Stimulated activated CD4-positive, alpha-beta T cell treated with anti-CD3 and anti-CD28 coated beads, Interleukin-1b, Interleukin-23, amount 100 ng/mL, for 48 hours (primary cell): ENCODE measurements around the gene POMGNT2.

ENCODE experiments used
- DNase-seq: peaks from one replicate; pipeline ENCODE4 v3.0.0-alpha.2; 2020

The POMGNT2 gene

GRCh38 chr3:43098761-43099160, 7.1 kb downstream of the POMGNT2 start:
- DNase-seq, result no peak

DNA sequence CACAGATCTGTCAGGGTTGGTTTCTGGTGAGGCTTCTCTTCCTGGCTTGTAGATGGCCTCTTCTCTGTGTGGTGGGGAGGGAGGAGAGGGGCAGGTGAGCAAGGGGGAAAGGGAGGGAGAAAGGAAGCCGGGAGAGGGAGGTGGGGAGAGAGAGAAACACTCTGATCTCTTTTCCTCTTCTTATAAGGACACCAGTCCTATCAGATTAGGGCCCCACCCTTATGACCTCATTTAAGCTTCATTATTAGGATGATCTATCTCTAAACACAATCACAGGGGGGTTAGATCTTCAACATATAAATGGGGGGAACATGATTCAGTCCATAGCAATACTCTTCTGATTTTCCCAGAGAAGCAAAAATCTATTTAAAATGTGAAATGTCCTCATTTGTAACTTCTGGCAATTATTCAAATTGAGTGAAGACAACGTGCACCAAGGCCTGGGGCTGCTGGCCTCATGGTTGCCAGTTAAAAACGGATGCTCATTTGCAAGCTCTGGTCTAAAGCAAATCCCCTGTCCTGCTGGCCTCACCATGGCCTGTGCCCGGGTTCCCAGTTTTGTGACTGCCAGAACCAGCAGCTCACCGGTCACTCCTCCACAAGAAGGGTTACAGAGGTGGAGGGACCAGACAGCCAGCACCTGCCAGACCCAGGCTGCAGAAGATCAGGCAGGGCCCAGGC, 8.3 kb downstream of the POMGNT2 start:
- no peak for DNase-seq

DNA sequence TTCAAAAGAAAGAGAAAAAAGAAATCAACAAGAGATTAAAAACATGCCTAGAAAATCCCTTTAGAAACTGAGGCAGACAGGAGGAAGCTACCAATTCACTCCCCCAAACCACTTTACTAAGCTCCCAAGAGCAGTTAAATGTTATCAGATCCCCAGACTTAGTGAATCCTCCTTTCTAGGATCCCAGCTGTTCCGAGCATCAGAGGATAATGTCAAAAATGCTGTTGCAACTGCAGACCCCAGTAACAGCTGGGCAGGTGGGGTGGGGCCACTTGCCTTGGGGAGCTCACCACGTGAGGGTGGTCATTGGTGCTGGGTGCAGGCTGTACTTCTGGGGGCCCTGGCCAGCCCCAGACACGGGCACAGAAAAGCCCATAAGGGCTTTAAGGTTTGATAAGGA, 9.1 kb downstream of the POMGNT2 start:
- no peak for DNase-seq

DNA sequence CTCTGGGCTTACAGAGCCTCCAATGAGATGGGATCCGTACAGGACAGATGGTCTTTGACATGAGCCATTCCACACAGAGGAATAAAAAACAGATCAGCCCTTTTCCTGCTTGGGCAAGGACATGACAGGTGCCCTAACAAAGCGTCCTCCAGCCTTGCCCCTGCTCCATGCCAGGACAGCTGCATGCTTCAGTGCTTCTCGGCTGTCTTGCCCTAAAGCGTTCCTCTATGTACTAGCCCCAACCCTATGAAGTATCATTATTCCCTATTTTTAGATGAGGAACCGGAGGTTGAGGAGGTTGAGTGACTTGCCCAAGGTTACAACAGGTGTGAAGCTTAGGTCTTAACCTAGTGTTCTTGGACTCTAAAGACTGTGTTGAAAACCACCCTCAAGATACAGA, 10.5 kb downstream of the POMGNT2 start:
- DNase-seq, result no peak

DNA sequence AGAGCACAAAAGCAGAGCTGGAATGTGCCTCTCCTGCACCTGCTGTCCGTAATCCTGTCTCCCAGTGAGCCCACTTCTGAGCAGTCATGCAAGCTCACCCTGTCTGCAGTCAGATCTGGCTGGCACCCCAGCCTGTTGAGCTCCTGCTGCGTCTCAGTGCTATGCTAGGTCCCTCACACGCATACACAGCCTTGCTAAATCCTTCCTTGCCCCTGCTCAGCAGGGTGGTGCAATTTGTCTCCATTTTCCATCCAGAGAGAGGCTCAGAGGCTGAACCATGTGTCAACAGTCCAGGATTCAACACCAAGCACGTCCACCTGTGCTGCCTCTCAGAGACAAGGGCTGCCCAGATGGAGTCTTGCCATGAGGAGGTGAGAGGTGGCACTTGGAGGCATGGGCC, 11.0 kb downstream of the POMGNT2 start:
- DNase-seq, result no peak

DNA sequence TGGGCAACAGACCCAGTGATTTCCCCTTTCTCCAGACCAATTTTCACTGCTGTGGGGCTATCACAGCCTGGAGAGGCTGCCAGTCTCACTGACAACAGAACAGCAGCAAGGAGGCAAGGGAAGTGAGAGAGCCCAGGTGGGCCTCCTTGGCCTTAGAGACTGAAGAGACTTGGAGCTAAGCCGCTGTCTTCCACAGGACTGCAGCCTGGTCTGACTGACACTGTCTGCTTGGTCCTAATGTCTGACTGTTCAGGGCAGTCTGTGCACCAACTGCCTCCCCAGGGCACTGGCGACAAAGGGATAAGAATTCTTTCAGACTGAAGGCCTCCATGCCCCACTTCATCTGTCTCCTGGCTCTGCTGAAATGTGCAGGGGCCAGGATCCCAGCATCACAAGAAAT, 11.5 kb downstream of the POMGNT2 start:
- DNase-seq, result no peak

- DNase-seq, result no peak
Observed at GRCh38 chr3:43093974-43094373, 11.9 kb downstream of the POMGNT2 start.

GRCh38 chr3:43093006-43093405, 12.9 kb downstream of the POMGNT2 start:
- DNase-seq, result no peak

- no peak for DNase-seq
Observed at GRCh38 chr3:43091481-43091880, 14.4 kb downstream of the POMGNT2 start.

DNA sequence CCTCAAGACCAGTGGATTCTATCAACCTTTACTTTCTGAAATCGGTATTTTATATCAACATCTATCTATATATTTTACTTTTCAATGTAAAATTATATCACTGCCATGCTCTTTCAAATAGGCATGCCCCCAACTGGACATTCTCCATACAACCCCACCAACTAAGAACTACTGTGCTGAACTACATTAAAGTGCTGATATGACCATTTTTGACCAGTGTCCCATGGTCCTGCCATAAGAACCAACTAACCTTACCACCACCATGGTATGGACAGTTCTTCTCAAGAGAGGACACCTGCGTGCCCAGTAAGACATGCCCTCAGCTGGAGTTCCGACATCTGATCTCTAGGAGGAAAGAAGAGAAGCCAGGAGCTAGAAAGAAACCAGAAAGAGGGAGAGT, 15.6 kb downstream of the POMGNT2 start:
- DNase-seq, result no peak

DNA sequence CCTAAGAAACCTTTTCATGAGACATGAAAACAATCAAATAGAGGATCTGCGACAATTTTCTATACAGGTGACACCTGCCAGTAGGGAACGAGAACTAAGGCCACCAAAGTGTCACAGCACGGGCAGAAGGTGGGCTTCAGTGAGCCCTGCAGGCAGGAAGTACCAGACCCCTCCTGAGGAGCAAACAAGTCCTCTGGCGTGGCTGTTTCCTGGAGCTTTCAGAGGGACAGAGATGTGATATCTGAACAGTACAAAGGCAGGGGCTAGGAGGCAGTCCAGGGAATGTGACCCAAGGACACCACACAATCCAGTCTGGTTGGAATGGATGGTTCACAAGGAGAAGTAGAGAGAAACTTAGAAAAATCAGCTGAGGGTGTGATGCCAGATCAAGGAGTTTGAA, 16.8 kb downstream of the POMGNT2 start:
- DNase-seq, result no peak

GRCh38 chr3:43087249-43087776, 18.6 kb downstream of the POMGNT2 start:
- no peak for DNase-seq

- DNase-seq, result no peak
Observed at GRCh38 chr3:43086460-43087165, 19.3 kb downstream of the POMGNT2 start.

DNA sequence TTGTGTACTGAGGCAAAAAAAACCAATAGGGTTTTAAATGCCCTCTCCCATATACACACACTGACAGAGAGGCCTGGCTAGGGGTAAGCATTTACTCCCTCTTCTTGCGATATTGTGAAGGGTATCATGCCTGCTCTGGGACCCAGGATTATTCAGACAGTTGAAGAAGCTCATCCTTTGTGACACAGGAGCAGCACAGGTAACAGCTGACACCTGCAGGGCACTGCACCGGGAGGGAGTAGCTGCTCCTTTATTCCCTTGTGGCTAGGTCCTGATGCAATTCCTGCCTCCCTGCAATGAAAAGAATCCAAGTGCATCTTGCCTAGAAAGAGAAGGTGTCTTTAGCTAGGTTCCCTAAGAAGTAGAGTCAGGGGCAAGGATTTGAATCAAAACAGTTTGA, 23.4 kb downstream of the POMGNT2 start:
- no peak for DNase-seq

GRCh38 chr3:43081796-43082195, 24.1 kb downstream of the POMGNT2 start:
- no peak for DNase-seq

GRCh38 chr3:43080726-43081568, 24.9 kb downstream of the POMGNT2 start:
- DNase-seq, result no peak

GRCh38 chr3:43079536-43080332, 26.1 kb downstream of the POMGNT2 start:
- DNase-seq, result no peak

- no peak for DNase-seq
Observed at GRCh38 chr3:43077707-43078106, 28.2 kb downstream of the POMGNT2 start.

DNA sequence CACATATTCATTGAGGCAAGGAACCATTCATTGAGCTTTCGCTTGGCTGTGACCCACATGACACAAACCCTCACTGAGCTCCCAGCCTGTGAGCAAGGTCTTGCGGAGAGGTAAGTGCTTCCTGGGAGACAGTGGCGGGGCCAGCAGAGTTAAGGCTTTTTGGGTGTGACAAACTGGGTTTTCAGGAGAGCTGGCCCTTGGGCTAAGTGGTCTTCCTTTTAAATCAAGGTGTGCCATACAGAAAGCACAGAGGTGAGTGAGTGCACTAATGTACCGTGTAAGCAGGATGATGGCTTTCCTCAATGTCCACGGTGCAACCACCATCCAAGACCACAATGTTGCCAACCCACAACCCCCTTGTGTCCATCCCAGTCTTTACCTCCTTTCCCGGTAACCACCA, 28.6 kb downstream of the POMGNT2 start:
- DNase-seq, result no peak

DNA sequence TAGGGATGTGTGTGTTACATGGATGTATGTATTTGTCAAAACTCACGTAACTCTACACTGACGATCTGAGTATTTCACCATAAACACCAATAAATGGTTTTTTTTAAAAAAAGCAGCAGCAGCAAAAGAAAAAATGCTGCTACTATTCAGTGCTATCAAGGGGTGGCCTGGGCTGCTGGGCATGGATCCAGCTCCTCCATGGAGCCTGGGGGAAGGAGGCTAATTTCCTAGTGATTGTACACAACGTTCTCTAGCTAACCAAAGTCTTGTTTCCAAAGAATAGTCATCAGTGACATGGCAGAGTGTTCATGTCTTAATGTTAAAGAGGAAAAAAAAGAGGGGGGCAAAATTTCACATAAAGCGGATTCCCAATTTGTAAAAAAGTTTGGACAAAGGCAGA, 29.0 kb downstream of the POMGNT2 start:
- no peak for DNase-seq

DNA sequence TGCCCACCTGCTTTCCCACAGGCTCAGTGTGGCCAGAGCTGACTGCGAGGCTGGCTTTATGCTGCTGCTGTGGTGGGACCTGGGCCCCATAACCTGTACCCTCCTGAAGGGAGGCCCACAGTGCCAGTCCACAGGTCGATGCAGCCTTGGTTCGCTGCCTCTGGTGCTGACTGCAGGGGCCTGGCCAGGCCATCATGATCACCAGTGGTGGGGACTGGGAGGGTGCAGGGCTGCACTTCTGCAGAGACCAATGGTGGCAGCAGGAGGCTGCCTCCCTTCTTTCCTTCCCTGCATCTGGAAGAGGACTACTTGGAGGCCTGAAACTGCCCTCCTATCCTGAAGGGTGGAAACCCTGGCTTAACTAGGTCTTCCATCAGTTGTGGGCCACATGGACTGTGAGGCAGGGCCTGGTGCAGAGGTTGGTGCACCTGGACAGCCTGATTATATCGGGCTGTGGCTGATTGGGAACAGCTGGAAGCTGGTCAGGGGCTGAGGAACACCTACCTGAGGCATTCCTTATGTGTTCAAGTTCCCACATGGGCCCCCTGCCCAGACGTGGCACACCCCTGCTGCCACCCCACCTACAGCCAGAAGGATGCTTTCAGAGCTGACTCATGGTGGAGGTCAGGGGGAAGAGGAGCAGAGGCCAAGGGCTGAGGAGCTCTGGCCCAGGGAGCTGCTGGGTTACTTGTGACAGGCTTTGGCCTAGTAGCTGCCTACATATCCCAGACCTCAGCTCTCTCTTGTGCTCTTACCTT, 29.8 kb downstream of the POMGNT2 start:
- no peak for DNase-seq
